GM21619 (cell line): ENCODE data around the gene PDE6G.

ENCODE experiments used
- ATAC-seq: cut with Tn5 transposase; IDR thresholded peaks from one replicate; pipeline ENCODE4 v1.9.1; 2021; ENCODE audit not compliant: unreplicated experiment

PDE6G gene

GRCh38 chr17:81656118-81656743, at the start of gene PDE6G:
PDE6G (minus strand) TSS chr17:81656542; CDS start chr17:81653305, 3,237 bp downstream.
- no peak for ATAC-seq

- no peak for ATAC-seq
Measured at GRCh38 chr17:81705518-81706231, 49.3 kb upstream of the PDE6G start.

- no peak for ATAC-seq
Measured at GRCh38 chr17:81703747-81704654, 47.7 kb upstream of the PDE6G start.

DNA sequence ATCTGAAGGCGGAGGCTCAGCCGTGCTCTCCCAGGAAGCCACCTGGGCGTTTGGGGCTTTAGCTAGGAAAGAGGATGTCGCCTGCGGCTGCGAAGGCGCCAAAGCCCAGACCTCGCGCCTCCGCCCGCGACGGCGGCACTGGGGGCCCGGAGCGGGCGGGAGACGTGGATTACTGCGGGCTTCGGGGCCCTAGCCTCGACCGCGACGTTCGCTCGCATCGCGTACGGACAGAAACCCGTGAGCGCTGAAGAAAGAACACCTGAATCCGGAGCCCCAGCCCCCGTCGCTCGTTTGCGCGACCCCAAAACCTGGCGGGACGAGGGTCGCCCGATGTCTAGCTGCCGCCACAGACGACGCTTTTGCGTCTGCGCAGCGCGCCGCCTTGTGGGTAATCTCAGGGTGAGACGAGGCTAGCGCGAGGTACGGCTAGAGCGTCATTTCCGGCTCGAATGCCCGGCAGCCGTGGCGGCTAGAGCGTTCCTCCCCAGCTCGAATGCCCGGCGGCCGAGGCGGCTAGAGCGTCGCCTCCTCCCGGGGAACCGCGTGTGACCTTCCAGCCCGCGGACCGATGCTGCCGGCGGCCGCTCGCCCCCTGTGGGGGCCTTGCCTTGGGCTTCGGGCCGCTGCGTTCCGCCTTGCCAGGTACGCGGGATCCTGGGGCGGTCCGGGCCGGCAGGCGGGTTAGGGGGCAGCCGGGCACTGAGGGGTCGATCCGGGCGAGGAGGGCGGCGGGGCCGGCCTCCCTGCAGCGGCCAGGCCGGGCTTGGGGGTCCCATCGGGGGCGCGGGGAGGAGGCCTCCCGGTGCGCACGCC, 46.8 kb upstream of the PDE6G start, which contains the start of gene MRPL12:
Gene MRPL12 (plus strand): TSS at position 434 of the 813 bp plus-strand sequence. CDS start 135 bp downstream, at position 569.
- peak; percentile 83 for ATAC-seq

DNA sequence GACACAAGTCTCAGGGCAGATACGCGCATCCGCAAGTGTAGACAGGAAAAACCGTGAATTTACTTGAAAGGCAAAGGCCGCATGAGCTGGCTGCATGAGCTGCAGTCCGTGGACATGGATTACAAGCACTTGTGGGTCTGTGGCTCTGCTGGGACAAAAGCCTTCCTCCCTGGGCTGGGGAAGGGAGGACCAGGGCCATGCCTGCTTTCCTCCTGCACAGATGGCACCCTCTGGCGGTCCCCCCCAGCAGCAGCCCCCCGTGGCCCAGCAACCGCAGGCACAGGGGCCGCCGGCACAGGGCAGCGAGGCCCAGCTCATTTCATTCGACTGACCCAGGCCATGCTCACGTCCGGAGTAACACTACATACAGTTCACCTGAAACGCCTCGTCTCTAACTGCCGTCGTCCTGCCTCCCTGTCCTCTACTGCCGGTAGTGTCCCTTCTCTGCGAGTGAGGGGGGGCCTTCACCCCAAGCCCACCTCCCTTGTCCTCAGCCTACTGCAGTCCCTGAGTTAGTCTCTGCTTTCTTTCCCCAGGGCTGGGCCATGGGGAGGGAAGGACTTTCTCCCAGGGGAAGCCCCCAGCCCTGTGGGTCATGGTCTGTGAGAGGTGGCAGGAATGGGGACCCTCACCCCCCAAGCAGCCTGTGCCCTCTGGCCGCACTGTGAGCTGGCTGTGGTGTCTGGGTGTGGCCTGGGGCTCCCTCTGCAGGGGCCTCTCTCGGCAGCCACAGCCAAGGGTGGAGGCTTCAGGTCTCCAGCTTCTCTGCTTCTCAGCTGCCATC, 45.1 kb upstream of the PDE6G start:
- no peak for ATAC-seq

DNA sequence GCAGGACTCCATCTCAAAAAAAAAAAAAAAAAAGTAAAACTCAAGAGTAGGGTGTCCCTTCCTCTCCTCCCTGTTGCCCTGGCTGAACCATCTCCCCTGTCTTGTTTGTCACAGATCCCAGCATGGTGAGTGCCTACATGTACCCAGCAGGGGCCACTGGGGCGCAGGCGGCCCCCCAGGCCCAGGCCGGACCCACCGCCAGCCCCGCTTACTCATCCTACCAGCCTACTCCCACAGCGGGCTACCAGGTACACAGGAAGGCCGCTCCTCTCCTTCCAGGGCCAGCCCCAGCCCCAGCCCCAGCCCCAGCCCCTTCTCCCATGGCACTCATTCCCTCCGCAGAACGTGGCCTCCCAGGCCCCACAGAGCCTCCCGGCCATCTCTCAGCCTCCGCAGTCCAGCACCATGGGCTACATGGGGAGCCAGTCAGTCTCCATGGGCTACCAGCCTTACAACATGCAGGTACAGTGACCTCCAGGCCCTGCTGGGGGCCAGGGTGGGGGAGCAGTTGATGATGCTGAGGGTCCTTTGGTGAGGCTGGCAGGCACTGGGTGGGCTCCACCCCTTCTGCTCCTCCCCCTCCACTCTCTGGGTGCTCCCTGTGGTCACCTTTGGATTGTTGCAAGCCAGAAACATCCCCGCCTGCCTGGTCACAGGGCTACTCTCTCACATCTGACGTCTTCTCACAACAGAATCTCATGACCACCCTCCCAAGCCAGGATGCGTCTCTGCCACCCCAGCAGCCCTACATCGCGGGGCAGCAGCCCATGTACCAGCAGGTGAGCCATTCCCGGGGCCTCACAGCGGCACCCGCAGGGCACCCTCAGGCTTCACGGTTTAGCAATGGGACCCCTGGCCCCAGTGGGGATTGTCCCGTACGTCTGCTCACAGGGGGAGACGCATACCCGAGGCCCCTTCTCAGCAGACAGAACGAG, 44.3 kb upstream of the PDE6G start:
- ATAC-seq, result no peak

GRCh38 chr17:81697261-81698044, 41.1 kb upstream of the PDE6G start:
- no peak for ATAC-seq

- ATAC-seq, result no peak
Measured at GRCh38 chr17:81696218-81696941, 40.0 kb upstream of the PDE6G start.

GRCh38 chr17:81695801-81696200, 39.5 kb upstream of the PDE6G start:
- no peak for ATAC-seq

GRCh38 chr17:81695211-81695610, 38.9 kb upstream of the PDE6G start:
- no peak for ATAC-seq

DNA sequence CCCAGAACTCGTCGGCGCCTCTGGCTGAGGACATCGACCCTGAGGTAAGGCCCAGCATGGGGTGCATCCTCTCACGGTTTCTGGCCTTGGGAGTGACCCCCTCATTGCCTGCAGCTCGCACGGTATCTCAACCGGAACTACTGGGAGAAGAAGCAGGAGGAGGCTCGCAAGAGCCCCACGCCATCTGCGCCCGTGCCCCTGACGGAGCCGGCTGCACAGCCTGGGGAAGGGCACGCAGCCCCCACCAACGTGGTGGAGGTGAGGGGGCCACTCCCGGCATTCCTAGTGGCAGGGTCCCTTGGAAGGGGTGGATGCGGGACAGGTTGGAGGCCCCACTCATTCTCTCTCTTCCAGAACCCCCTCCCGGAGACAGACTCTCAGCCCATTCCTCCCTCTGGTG, 38.5 kb upstream of the PDE6G start:
- ATAC-seq, result no peak

DNA sequence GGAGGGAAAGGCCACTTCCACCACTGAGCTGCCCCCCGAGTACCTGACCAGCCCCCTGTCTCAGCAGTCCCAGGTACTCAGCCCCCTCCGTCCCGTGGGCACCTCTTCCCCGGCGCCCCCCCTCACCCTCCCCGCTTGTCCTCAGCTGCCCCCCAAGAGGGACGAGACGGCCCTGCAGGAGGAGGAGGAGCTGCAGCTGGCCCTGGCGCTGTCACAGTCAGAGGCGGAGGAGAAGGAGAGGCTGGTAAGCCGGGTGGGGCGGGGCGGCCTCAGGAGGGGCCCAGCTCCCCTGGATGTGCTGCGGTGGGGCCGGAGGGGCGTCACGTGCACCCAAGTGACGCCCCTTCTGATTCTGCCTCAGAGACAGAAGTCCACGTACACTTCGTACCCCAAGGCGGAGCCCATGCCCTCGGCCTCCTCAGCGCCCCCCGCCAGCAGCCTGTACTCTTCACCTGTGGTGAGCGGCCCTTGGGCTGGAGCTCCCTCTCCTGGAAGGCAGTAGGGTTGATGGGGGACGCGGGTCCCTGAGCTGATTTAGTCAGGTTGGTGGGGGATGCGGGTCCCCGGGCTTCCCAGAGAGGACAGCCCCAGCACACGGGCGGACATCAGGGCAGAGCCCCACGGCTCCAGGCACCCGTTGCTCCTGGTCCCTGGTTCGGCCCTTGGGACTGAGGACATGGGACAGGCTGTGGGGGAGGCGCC, 37.3 kb upstream of the PDE6G start:
- no peak for ATAC-seq

DNA sequence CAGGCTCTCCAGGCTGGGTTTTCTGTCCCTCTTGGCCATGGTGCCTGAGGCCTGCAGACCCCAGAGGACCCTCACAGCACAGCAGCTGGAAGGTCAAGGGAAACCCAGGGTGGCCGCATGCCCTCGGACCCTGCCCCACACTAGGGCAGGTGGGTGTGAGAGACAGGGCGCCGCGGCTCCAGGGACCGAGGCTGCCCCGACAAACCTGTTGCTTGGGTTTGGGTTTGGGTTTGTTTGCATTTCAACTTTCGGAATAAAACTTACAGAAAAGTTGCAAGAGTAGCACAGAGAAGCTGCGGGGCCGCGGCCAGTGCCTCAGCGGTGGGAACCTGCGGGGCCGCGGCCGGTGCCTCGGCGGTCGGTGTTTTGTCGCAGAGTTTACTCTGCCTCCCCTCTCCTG, 35.3 kb upstream of the PDE6G start:
- no peak for ATAC-seq

DNA sequence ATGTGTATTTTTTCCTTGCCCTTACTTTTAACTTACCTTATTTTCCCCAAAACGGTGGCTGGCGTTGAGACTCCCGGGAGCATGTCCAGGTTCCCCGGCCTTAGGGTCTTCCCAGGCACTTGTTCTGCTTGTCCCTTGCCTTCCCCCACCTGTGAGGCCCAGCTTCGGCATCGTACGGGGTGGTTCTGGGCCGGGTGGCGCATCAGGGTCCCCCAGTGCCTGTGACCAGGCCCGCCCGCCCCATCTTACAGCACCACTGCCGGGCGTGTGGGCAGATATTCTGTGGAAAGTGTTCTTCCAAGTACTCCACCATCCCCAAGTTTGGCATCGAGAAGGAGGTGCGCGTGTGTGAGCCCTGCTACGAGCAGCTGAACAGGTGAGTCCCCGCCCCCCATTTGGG, 34.9 kb upstream of the PDE6G start:
- no peak for ATAC-seq

- ATAC-seq, result no peak
Measured at GRCh38 chr17:81690549-81690948, 34.2 kb upstream of the PDE6G start.

GRCh38 chr17:81690066-81690465, 33.7 kb upstream of the PDE6G start:
- ATAC-seq, result no peak

GRCh38 chr17:81688616-81689015, 32.3 kb upstream of the PDE6G start:
- no peak for ATAC-seq
